ENCODE measurements around the gene BGLAP.

GRCh38 chr1:156213644-156213966, 28.4 kb upstream of the BGLAP start:
- TF ChIP-seq CTCF (optimal IDR thresholded peaks at IDR 0.05 in 1 of 3, IDR thresholded peaks at IDR 0.05 in 1 of 3, conservative IDR thresholded peaks at IDR 0.05 in 1 of 3; ENCODE audit: extremely low read depth in 1 of 3, insufficient read depth in 2 of 3, low read length in 3 of 3) (no peak), EZH2 (IDR thresholded peaks at IDR 0.05; ENCODE audit: low read length) (no peak)

Measured in keratinocyte (primary cell).